Renal cortex interstitium (tissue), 11 donors: ENCODE measurements around the gene ZNF337. TPM values are rescaled to one million over a fixed set of nuclear protein-coding genes. Genes with fewer than 3 reads are reported as not detected.
"Not testable (repeated sequence)": the region's sequence is repeated elsewhere in the genome, so short reads cannot be mapped to it uniquely, and the experiment has no call there.

ENCODE experiments used
- DNase-seq, 11 donors: peaks; one replicate each; pipeline ENCODE4 v3.0.0-alpha.2; 2013; ENCODE audit warnings: low read depth in 9 of 11, low spot score in 4 of 11; ENCODE audit errors: extremely low read depth in 1 of 11
- polyA plus RNA-seq, 3 donors: library from polyadenylated mRNA; unstranded; fragments of 120-200 nt; gene quantifications; one replicate each; pipeline ENCODE4 v1.2.1, GENCODE V29; 2013; ENCODE audit not compliant: insufficient read length in 3 of 3

Gene ZNF337
- polyA plus RNA-seq, 3 donors: 26.4 to 35.4 (median 28.9) TPM

DNA sequence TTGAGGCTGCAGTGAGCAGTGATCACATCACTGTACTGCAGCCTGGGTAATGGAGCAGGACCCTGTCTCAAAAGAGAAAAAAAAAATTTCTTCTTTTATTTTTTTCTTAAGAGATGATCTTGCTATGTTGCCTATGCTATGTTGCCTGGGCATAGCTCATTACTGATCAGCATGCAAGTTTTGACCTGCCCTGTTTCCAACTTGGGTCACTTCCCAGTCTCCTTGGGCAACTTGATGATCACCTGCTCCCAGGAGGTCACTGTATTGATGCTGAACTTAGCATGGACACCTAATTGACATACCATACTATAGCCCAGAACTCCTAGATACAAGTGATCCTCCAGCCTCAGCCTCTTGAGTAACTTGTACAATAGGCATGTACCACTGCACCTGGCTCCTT, 42.2 kb downstream of the ZNF337 start:
- no peak for DNase-seq

DNA sequence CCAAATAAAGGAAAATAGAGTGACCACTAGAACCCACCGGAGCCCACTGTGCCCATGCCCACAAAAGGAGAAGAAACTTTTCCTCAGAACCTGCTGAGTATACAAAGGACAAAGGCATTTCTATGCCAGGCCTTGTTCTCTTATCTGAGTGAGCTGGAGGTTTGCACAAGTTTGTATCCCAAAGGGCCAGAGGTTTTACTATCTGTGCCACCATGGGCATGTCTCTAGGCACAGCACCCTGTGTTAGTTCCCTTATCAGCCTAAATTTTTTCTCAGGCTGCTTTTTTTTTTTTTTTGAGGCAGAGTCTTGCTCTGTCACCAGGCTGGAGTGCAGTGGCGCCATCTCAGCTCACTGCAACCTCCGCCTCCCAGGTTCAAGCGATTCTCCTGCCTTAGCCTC, 43.8 kb downstream of the ZNF337 start:
- DNase-seq: not testable (repeated sequence)

- DNase-seq: no peak
These were observed 51.8 kb downstream of the ZNF337 start for GRCh38 chr20:25644814-25645213.

DNA sequence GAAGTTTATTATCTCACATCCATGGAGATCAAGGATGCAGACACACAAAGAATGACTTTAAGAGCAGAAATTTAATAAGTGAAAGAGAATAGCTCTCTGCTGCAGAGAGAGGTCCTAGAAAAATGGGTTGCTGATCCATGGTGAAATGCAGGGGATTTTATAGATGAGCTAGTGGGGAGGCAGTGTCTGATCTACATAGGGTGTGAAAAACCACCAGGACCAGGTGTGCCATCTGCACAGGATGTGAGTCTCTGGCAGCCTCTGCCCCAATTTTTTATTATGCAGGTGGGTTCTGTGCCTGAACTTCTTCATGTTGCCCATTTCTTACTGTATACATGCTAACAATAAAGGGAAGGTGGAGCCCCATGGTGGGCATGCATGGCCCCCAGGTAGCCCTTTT, 52.9 kb downstream of the ZNF337 start:
- DNase-seq: no peak

DNA sequence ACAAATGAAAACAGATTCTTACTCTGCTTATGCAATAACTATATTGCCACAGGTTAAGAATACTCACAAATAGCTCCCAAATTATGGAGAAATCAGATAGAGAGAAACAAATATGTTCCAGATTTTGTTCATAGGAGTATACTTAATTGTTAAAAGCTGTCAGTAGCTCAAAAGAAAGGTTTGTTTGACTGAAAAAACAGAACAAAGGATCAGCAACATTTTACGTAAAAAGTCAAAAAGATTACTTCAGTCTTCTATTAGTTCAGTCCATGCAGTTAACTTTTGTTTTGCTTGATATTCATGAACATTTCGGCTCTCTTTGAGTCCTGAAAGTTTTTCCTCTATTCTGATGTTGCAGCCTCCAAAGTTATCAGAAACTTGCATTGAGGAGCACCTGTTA, 59.4 kb downstream of the ZNF337 start:
- DNase-seq: no peak

DNA sequence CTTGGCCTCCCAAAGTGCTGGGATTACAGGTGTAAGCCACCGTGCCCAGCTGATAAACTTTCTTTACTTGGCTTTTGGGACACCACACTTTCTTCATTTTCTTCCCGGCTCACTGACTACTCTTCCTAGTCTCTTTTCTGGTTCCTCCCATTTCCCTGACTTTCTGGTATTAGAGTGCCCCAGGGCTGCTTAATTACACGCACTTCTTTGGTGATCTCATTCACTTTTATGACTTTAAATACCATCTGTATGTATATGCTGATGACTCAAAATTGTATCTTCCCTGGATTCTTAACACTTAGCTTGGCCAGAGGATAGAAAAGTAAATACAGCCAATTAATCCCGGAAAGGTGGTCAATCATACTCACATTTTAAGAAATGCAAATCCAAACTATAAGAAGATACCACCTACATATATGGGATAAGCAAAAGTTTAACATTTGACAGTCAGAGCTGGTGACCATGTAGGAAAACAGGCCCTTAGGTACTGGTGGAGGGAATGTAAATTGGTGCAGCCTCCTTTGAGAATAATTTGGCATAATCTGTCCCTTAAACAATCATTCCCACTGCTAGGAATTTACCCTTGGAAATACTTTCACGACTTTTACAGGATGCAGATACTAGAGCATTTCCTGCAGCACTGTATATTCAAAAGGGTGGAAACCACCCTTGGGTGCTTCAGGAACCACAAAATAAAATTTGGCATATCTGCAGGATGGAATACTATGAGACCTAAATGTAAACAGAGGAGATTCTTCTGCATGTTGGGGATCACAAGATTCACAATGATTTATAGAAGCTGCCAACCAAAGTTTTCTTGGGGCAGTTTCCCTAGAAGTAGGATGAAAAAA, 63.5 kb downstream of the ZNF337 start:
- no peak for DNase-seq

DNA sequence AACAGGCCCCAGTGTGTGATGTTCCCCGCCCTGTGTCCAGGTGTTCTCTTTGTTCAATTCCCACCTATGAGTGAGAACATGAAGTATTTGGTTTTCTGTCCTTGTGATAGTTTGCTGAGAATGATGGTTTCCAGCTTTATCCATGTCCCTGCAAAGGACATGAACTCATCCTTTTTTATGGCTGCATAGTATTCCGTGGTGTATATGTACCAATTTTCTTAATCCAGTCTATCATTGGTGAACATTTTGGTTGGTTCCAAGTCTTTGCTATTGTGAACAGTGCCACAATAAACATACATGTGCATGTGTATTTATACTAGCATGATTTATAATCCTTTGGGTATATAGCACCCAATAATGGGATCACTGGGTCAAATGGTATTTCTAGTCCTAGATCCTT, 66.0 kb downstream of the ZNF337 start:
- not testable (repeated sequence) for DNase-seq

DNA sequence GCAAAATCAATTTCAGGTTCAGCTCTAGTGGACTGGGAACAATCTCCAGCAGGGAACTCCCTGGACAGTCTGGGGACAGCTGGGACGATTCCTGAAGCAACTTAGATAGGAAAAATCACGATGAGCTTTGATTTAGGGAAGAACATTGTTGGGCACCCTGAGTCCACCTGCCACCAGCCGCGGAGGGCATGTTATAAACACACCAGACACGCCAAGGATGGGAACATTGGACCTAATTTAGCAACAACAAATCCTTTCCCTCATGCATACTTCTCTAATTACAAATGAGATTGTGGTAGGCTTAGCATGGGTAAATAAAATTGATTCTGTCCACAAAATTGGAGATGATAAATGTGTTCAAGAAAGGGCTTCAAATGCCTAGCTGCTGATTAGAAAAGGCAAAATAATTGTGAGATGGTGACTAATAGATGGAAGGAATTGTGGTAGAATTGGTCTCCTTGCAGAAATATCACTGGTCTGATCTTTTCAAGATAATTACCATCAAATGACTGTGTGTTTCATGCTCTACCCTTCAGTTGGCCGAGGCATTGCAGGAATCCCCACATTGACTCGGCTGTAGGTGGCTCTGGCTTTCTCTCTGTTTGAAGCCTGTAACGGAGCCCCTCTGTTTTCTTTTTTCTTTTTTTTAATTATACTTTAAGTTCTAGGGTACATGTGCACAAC, 66.7 kb downstream of the ZNF337 start:
- no peak for DNase-seq

DNA sequence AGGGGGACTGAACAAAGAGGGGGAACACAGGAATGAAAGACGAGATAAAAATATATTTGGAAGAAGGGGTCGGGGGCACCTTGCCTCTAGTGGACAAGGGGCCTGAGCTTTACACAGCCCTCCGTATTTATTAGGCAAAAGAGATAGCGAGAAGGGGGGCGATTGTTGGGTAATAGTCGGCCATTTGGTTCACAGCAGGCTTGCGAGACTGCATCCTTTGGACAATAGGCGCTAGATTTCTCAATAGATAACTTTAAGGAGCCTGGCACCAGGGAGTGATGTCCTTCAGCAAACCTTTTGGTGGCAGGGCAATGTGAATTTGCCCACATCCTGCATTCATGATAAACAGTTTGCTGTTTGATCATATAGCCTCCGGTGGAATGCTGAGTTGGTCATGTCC, 69.9 kb downstream of the ZNF337 start:
- DNase-seq: no peak

- peak in 1 of 11 donors; percentile 5 for DNase-seq
These were observed 72.1 kb downstream of the ZNF337 start for GRCh38 chr20:25624500-25624939.

Other genes starting within 250 kb of the ZNF337 start
- 10 to 100 TPM; 41.8 to 60.2 (median 57.6) TPM for gene NINL, start 111.3 kb downstream of the ZNF337 start, polyA plus RNA-seq
- 1 to 10 TPM; 5.9 to 6.6 (median 6.5) TPM for gene NANP, start 72.8 kb downstream of the ZNF337 start, polyA plus RNA-seq